Vagina (tissue), 2 donors: Measurements from ENCODE around the gene TMEM164. TPM values are rescaled to one million over a fixed set of nuclear protein-coding genes. Genes with fewer than 3 reads are reported as not detected.

Experiments used
- DNase-seq, 2 donors: peaks; one replicate each; pipeline ENCODE4 v3.0.0-alpha.2; 2017; ENCODE audit errors: extremely low spot score in 2 of 2
- H3K27ac ChIP-seq: fragments of 200-600 bp; sonication (generic); one replicate; pipeline ENCODE4 v1.5.1; 2019
- H3K27me3 ChIP-seq: fragments of 200-600 bp; sonication (generic); one replicate; pipeline ENCODE4 v1.5.1; 2019
- H3K36me3 ChIP-seq, 2 donors: fragments of 200-600 bp; sonication (generic); one replicate each; pipeline ENCODE4 v1.5.1; 2017 to 2019
- H3K4me1 ChIP-seq: fragments of 200-600 bp; sonication (generic); one replicate; pipeline ENCODE4 v1.5.1; 2019
- H3K4me3 ChIP-seq, 2 donors: fragments of 200-600 bp; sonication (generic); 1 replicate in 1 of 2; 2 replicates in 1 of 2; pipeline ENCODE4 v1.5.1; 2016 to 2019
- H3K9me3 ChIP-seq: fragments of 200-600 bp; sonication (generic); one replicate; pipeline ENCODE4 v1.5.1; 2019
- POLR2A ChIP-seq, 2 donors: fragments of 450-650 bp; IDR thresholded peaks; one replicate each; pipeline ENCODE4 v1.6.1; 2017; ENCODE audit warnings: antibody characterized with exemption in 2 of 2, mild to moderate bottlenecking in 2 of 2, moderate library complexity in 2 of 2
- POLR2AphosphoS5 ChIP-seq, 2 donors: sonication (generic); formaldehyde crosslinking; IDR thresholded peaks; one replicate each; pipeline ENCODE4 v1.9.0; 2017; ENCODE audit warnings: antibody characterized with exemption in 2 of 2, mild to moderate bottlenecking in 2 of 2, low read depth in 1 of 2; ENCODE audit not compliant: insufficient read depth in 1 of 2
- intact Hi-C: fragments of 100-400 bp; cut with DNase I; formaldehyde crosslinking; loops from one replicate; pipeline ENCODE4 v1.15.1; 2023
- total RNA-seq: library from RNA; depleted of rRNA; stranded (reverse); fragments of >200 nt; gene quantifications from one replicate; pipeline ENCODE4 v1.2.3, GENCODE V29; 2016
- TF ChIP-seq, protein P1 (sequence below), 3 experiments: fragments of 450-650 bp in 2 of 3; fragments of 200-600 bp in 1 of 3; sonication (generic) in 1 of 3; IDR thresholded peaks; one replicate each; pipeline ENCODE4 v1.5.1; 2017 to 2019; ENCODE audit warnings: antibody characterized with exemption in 3 of 3, mild to moderate bottlenecking in 2 of 3, moderate library complexity in 2 of 3

Gene TMEM164
- 10.8 TPM for total RNA-seq

- TF ChIP-seq POLR2A (IDR thresholded peaks at IDR 0.05) (no peak), POLR2AphosphoS5 (IDR thresholded peaks at IDR 0.05; ENCODE audit: insufficient read depth in 1 of 2, low read depth in 1 of 2) (peak in 1 of 2 donors; percentile 36)
- TF ChIP-seq, protein P1, sequence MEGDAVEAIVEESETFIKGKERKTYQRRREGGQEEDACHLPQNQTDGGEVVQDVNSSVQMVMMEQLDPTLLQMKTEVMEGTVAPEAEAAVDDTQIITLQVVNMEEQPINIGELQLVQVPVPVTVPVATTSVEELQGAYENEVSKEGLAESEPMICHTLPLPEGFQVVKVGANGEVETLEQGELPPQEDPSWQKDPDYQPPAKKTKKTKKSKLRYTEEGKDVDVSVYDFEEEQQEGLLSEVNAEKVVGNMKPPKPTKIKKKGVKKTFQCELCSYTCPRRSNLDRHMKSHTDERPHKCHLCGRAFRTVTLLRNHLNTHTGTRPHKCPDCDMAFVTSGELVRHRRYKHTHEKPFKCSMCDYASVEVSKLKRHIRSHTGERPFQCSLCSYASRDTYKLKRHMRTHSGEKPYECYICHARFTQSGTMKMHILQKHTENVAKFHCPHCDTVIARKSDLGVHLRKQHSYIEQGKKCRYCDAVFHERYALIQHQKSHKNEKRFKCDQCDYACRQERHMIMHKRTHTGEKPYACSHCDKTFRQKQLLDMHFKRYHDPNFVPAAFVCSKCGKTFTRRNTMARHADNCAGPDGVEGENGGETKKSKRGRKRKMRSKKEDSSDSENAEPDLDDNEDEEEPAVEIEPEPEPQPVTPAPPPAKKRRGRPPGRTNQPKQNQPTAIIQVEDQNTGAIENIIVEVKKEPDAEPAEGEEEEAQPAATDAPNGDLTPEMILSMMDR (IDR thresholded peaks at IDR 0.05): no peak
These were observed at the start of gene TMEM164 for GRCh38 chrX:110002300-110003166. TSS of gene TMEM164 (plus strand) at chrX:110003114. CDS start at chrX:110003775, 661 bp downstream.

GRCh38 chrX:109954333-109954732, 48.6 kb upstream of the TMEM164 start:
- DNase-seq: no peak
- intact Hi-C loops: no loop called here
- TF ChIP-seq, protein P1 (IDR thresholded peaks at IDR 0.05): no peak
- TF ChIP-seq POLR2AphosphoS5 (IDR thresholded peaks at IDR 0.05; ENCODE audit: insufficient read depth in 1 of 2, low read depth in 1 of 2) (no peak), POLR2A (IDR thresholded peaks at IDR 0.05) (no peak)
- Histone ChIP-seq H3K27ac (no peak overlapping the region), H3K27me3 (no peaks in the 10 kb centered on the region), H3K4me3 (no peak overlapping the region), H3K4me1 (no peaks in the 10 kb centered on the region), H3K36me3 (no peaks in the 10 kb centered on the region), H3K9me3 (no peaks in the 10 kb centered on the region)

More at GRCh38 chrX:110002300-110003166, at the start of gene TMEM164:
- Histone ChIP-seq H3K4me1 (peaks cover 8% of the 10 kb centered on the region), H3K4me3 (peak within 1 kb of the TSS; percentile 56 to 60), H3K36me3 (no peaks in the 10 kb centered on the region), H3K9me3 (no peaks in the 10 kb centered on the region), H3K27me3 (no peaks in the 10 kb centered on the region), H3K27ac (peak within 1 kb of the TSS; percentile 86)
- DNase-seq: no peak
- intact Hi-C loops: no loop called here

GRCh38 chrX:109954955-109955354, 48.0 kb upstream of the TMEM164 start:
- H3K4me3 ChIP-seq: no peak overlapping the region
- DNase-seq: no peak
- no peak overlapping the region for H3K27ac ChIP-seq
- TF ChIP-seq POLR2A (IDR thresholded peaks at IDR 0.05): no peak
- TF ChIP-seq, protein P1 (IDR thresholded peaks at IDR 0.05): no peak
- TF ChIP-seq POLR2AphosphoS5 (IDR thresholded peaks at IDR 0.05; ENCODE audit: insufficient read depth in 1 of 2, low read depth in 1 of 2): no peak
- H3K36me3 ChIP-seq: no peaks in the 10 kb centered on the region
- no peaks in the 10 kb centered on the region for H3K9me3 ChIP-seq
- H3K27me3 ChIP-seq: no peaks in the 10 kb centered on the region
- no peaks in the 10 kb centered on the region for H3K4me1 ChIP-seq
- intact Hi-C loops: no loop called here

DNA sequence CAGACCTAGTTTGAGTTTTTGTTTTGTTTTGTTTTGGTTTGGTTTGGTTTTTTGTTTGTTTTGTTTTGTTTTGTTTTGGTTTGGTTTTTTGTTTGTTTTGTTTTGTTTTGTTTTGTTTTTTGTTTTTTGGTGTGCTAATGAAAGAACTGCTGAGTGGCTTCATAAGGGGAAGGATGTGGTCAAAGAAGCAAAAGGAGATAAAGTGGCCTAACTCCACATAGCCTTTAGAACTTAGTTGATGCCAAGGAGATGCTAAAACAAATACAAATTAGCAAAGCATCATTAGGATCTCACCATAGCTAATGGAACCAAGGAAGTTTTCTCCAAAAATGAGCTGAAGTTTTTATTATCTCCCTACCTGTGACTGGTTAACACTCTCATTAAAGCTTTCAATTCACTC, 44.6 kb upstream of the TMEM164 start:
- TF ChIP-seq, protein P1 (IDR thresholded peaks at IDR 0.05): no peak
- no peak for TF ChIP-seq POLR2AphosphoS5 (IDR thresholded peaks at IDR 0.05; ENCODE audit: insufficient read depth in 1 of 2, low read depth in 1 of 2)
- no peak for TF ChIP-seq POLR2A (IDR thresholded peaks at IDR 0.05)
- Histone ChIP-seq H3K27ac (no peak overlapping the region), H3K9me3 (no peaks in the 10 kb centered on the region)

GRCh38 chrX:109959356-109959871, 43.5 kb upstream of the TMEM164 start:
- Histone ChIP-seq H3K27ac (no peak overlapping the region), H3K9me3 (no peaks in the 10 kb centered on the region), H3K27me3 (no peaks in the 10 kb centered on the region), H3K36me3 (no peaks in the 10 kb centered on the region), H3K4me3 (no peak overlapping the region), H3K4me1 (no peaks in the 10 kb centered on the region)
- intact Hi-C loops: no loop called here
- DNase-seq: no peak
- TF ChIP-seq POLR2AphosphoS5 (IDR thresholded peaks at IDR 0.05; ENCODE audit: insufficient read depth in 1 of 2, low read depth in 1 of 2) (no peak), POLR2A (IDR thresholded peaks at IDR 0.05) (no peak)
- TF ChIP-seq, protein P1 (IDR thresholded peaks at IDR 0.05): no peak

More for the DNA sequence above, 44.6 kb upstream of the TMEM164 start:
- Histone ChIP-seq H3K27me3 (no peaks in the 10 kb centered on the region), H3K36me3 (no peaks in the 10 kb centered on the region), H3K4me1 (no peaks in the 10 kb centered on the region), H3K4me3 (no peak overlapping the region)
- DNase-seq: no peak
- intact Hi-C loops: no loop called here
